CD4-positive, alpha-beta T cell treated with Interleukin-1 beta for 1 hour (primary cell): ENCODE data around the gene DDR1.

Experiments
- DNase-seq, 2 donors: peaks; one replicate each; pipeline ENCODE4 v3.0.0-alpha.2; 2020 to 2022

Gene DDR1

GRCh38 chr6:30881392-30882203 is 2.7 kb upstream of the DDR1 start:
- DNase-seq, result no peak

GRCh38 chr6:30882204-30882758 is 2.0 kb upstream of the DDR1 start:
- DNase-seq, result no peak

GRCh38 chr6:30882759-30883684 is 1.3 kb upstream of the DDR1 start:
- DNase-seq, result peak; percentile 19 to 43

GRCh38 chr6:30884521-30885480 is 482 bp downstream of the DDR1 start:
- peak; percentile 29 for DNase-seq

- no peak for DNase-seq
Measured at GRCh38 chr6:30885481-30885998, 1.2 kb downstream of the DDR1 start.

- DNase-seq, result no peak
Measured at GRCh38 chr6:30885999-30886896, 1.9 kb downstream of the DDR1 start.

GRCh38 chr6:30886897-30887255 is 2.6 kb downstream of the DDR1 start:
- DNase-seq, result no peak

- DNase-seq, result no peak
Measured at GRCh38 chr6:30887901-30888815, 3.8 kb downstream of the DDR1 start.

- DNase-seq, result no peak
Measured at GRCh38 chr6:30888816-30889495, 4.6 kb downstream of the DDR1 start.

- DNase-seq, result no peak
Measured at GRCh38 chr6:30889496-30889885, 5.2 kb downstream of the DDR1 start.

GRCh38 chr6:30889921-30890645 is 5.8 kb downstream of the DDR1 start:
- no peak for DNase-seq

- no peak for DNase-seq
Measured at GRCh38 chr6:30890646-30891449, 6.5 kb downstream of the DDR1 start.

- no peak for DNase-seq
Measured at GRCh38 chr6:30891450-30891723, 7.1 kb downstream of the DDR1 start.

- no peak for DNase-seq
Measured at GRCh38 chr6:30891816-30892538, 7.7 kb downstream of the DDR1 start.

- no peak for DNase-seq
Measured at GRCh38 chr6:30893001-30893591, 8.8 kb downstream of the DDR1 start.

GRCh38 chr6:30893666-30894065 is 9.3 kb downstream of the DDR1 start:
- DNase-seq, result no peak

GRCh38 chr6:30894381-30894780 is 10.1 kb downstream of the DDR1 start:
- no peak for DNase-seq
